Left lung (tissue), 10 donors: ENCODE results near the gene ITIH1. TPM values are rescaled to one million over a fixed set of nuclear protein-coding genes. Genes with fewer than 3 reads are reported as not detected.
A peak's percentile ranks its signal among the peaks of the same experiment; 100 is the strongest.

ENCODE experiments used
- ATAC-seq: fragments of 200-7000 bp; cut with Tn5 transposase; one replicate; pipeline ENCODE4 v1.9.1; 2020; ENCODE audit warnings: moderate library complexity
- DNase-seq, 4 donors: peaks; one replicate each; pipeline ENCODE4 v3.0.0-alpha.2; 2013 to 2020
- H3K27ac ChIP-seq, 2 donors: fragments of 200-600 bp; sonication (generic) in 1 of 2; one replicate each; pipeline versions ENCODE4 v1.5.0 to v1.8.0; 2020 to 2021
- H3K27me3 ChIP-seq, 2 donors: fragments of 200-600 bp; sonication (generic) in 1 of 2; one replicate each; pipeline versions ENCODE4 v1.5.0 to v1.8.0; 2020 to 2021
- H3K36me3 ChIP-seq, 2 donors: fragments of 200-600 bp; sonication (generic) in 1 of 2; one replicate each; pipeline versions ENCODE4 v1.5.0 to v1.8.0; 2020 to 2021
- H3K4me1 ChIP-seq, 2 donors: fragments of 200-600 bp; one replicate each; pipeline ENCODE4 v1.8.0; 2021
- H3K4me3 ChIP-seq, 2 donors: fragments of 200-600 bp; sonication (generic) in 1 of 2; one replicate each; pipeline versions ENCODE4 v1.5.0 to v1.8.0; 2020 to 2021; ENCODE audit warnings: mild to moderate bottlenecking in 1 of 2
- H3K9me3 ChIP-seq, 2 donors: fragments of 200-600 bp; sonication (generic) in 1 of 2; one replicate each; pipeline versions ENCODE4 v1.5.0 to v1.8.0; 2020 to 2021
- intact Hi-C, 2 donors: fragments of 100-400 bp; cut with DNase I; formaldehyde crosslinking; loops; one replicate each; pipeline versions ENCODE4 v1.11.2 to v1.14.2; 2022
- polyA plus RNA-seq, 6 donors: library from polyadenylated mRNA; unstranded; fragments of 120-200 nt; gene quantifications; one replicate each; pipeline ENCODE4 v1.2.1, GENCODE V29; 2013; ENCODE audit not compliant: insufficient read length in 6 of 6
- total RNA-seq, 2 donors: library from RNA; stranded (reverse); fragmentation: NEBNext Ultra II Directional; extraction: Animal tissue kit (Norgen Biotek cat#: 25700); gene quantifications; one replicate each; pipeline ENCODE4 v1.2.1, GENCODE V29; 2021
- TF ChIP-seq, protein P1 (sequence below), 2 donors: fragments of 200-600 bp; sonication (generic) in 1 of 2; IDR thresholded peaks; one replicate each; pipeline versions ENCODE4 v1.5.0 to v1.8.0; 2021; ENCODE audit warnings: antibody characterized with exemption in 2 of 2
- donor health status: DM: no; HTN: yes; CAD: no.
- donor health status: DM: no; HTN: no; CAD: no.

ITIH1 gene
- total and polyA plus RNA-seq, 8 donors = 0.18 to 0.61 (median 0.45) TPM; not detected in 4

DNA sequence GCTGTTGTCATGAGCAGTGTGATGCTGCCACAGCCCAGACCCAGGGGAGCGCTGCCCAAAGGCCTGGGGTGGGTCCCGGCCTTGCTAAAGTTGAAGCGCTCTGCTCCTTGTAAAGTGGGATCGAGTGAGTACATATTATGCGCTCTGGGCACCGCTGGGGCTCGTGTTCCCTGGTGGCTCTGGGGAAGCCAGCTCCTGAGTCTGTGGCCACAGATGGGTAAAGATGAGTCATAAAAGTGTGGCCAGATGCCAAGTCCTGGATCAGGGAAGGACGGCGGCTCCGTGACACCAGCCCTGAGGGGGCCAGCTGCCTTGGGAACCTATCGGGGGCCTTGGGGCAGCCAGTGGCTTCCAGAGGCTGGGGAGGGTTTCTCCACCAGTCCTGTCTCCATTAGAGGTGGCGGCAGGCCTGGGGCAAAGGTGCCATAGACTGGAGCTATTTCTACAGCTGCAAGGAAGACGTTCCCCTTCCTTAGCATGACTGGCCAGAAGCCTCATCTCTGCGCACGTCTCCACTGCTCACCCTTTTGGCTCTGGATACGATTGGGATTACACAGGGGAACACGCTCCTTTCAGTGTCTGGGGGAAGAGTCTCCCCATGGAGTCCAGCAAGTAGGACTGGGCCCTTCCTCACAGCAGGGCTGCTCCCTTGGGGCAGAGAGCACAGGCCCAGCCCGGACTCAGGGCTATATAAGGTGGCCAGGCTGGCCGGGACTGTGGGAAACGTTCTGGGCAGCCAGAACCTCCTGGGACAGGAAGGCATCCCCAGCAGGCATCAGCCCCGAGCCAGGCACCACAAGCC lies 54.3 kb downstream of the ITIH1 start:
- peak; percentile 24 for ATAC-seq
- Histone ChIP-seq H3K27ac (no peak overlapping the region), H3K27me3 (no peaks in the 10 kb centered on the region), H3K36me3 (peaks cover 0 to 34% of the 10 kb centered on the region in 2 donors), H3K9me3 (no peaks in the 10 kb centered on the region), H3K4me3 (no peak overlapping the region), H3K4me1 (peaks cover 0 to 3% of the 10 kb centered on the region in 2 donors)
- DNase-seq = peak in 1 of 4 donors; percentile 59
- TF ChIP-seq, protein P1, sequence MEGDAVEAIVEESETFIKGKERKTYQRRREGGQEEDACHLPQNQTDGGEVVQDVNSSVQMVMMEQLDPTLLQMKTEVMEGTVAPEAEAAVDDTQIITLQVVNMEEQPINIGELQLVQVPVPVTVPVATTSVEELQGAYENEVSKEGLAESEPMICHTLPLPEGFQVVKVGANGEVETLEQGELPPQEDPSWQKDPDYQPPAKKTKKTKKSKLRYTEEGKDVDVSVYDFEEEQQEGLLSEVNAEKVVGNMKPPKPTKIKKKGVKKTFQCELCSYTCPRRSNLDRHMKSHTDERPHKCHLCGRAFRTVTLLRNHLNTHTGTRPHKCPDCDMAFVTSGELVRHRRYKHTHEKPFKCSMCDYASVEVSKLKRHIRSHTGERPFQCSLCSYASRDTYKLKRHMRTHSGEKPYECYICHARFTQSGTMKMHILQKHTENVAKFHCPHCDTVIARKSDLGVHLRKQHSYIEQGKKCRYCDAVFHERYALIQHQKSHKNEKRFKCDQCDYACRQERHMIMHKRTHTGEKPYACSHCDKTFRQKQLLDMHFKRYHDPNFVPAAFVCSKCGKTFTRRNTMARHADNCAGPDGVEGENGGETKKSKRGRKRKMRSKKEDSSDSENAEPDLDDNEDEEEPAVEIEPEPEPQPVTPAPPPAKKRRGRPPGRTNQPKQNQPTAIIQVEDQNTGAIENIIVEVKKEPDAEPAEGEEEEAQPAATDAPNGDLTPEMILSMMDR (IDR thresholded peaks at IDR 0.05) = no peak
- intact Hi-C loops = no loop called here

DNA sequence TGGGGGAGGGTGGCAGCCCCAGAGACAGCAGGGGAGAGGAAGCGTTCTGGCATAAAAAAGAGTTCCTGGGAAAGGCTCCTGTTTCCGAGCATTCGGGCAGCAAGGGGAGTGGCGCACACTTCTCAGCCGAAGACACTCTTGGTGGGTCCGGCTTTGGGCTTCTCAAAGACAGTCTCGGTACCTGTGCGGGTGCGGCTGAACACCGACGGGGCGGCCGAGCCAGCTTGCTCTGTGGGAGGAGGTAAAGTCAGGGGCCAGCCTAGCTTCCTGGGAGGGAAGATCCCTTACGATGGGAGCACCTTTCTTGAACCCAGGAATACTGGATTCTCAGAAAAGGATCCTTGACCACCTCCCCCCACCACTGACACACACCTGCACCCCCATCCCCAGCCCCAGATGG lies 55.8 kb downstream of the ITIH1 start:
- TF ChIP-seq, protein P1 (IDR thresholded peaks at IDR 0.05) = no peak
- Histone ChIP-seq H3K9me3 (no peaks in the 10 kb centered on the region), H3K27me3 (no peaks in the 10 kb centered on the region), H3K4me3 (no peak overlapping the region), H3K36me3 (peaks cover 0 to 48% of the 10 kb centered on the region in 2 donors), H3K4me1 (peaks cover 0 to 3% of the 10 kb centered on the region in 2 donors), H3K27ac (no peak overlapping the region)
- ATAC-seq (no peak), DNase-seq (peak in 1 of 4 donors; percentile 59)
- intact Hi-C loops = no loop called here

DNA sequence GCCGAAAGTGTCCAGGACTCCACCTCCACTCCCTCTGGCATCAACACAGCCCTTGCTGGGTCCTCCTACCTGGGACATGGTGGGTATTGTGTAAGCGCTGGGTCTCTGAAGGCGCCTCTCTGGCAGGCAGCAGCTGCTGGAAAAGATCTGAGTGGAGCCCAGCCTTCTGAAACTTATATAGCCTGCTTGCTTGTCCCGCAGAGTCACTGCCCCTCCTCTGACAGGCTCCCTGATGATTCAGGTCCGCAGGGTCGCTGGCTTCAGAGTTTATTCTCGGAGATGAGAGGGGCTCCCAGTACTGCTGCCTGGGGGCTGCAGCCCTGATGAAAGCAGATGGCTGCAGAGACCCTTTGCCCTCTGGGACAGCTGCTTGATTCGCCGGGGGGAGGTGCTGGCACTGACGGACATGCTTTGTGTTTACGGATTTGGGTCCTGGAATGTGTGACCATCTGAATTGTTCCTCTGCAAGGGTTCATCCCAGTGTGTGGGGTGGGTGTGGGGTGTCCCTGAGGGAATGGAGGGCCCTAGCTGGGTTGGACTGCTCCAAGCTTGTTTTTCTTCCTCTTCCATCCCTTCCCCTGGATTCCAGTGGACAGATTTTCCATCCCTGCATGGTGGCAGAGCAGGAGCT lies 57.6 kb downstream of the ITIH1 start, which contains the start of gene MUSTN1:
MUSTN1 (minus strand) TSS at position 149 of the 631 bp plus-strand sequence; CDS start at position 78, 71 bp downstream.
- Histone ChIP-seq H3K27me3 (no peaks in the 10 kb centered on the region), H3K4me3 (no peak within 1 kb of the TSS), H3K9me3 (no peaks in the 10 kb centered on the region), H3K4me1 (peaks cover 0 to 3% of the 10 kb centered on the region in 2 donors), H3K27ac (no peak within 1 kb of the TSS), H3K36me3 (peaks cover 0 to 65% of the 10 kb centered on the region in 2 donors)
- TF ChIP-seq, protein P1 (IDR thresholded peaks at IDR 0.05) = no peak
- intact Hi-C loops = no loop called here
- ATAC-seq (no peak), DNase-seq (peak in 3 of 4 donors; percentile 31 to 65 (median 50))

DNA sequence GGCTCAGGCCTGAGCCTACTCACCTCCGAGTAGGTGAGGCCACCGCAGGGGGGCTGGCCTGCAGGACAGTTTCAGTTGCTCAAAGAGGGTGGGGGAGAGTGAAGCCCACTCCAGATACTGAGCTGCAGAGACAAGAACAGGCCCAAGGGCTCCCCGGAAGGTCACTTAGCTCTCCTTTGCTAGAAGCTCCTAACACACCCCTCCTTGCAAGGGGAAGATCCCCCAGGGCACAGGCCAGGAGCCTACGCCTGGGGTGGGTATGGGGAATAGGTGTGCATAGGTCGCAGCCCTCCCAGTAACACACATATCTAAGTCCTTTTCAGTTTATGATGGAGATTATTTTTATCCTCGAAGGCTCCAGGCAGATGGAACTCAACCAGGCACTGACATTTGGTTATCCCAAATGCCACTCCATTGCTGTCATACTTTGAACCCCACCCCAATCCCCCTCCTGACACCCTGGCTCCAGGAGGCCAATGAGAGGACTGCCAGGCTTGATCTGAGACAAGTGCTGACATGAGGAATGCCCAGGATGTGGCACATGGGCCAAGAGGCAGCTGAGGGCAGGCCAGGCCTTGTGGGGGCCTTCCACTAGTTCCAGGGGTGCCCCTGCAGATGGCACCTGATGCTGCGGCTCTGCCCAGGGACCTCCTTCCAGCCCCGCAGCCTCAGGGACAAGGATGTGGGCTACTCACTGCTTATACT lies 58.5 kb downstream of the ITIH1 start:
- ATAC-seq = no peak
- H3K36me3 ChIP-seq = peaks cover 0 to 75% of the 10 kb centered on the region in 2 donors
- peak in 1 of 4 donors; percentile 54 for DNase-seq
- H3K4me1 ChIP-seq = peaks cover 0 to 3% of the 10 kb centered on the region in 2 donors
- no peak overlapping the region for H3K27ac ChIP-seq
- intact Hi-C loops = no loop called here
- H3K9me3 ChIP-seq = no peaks in the 10 kb centered on the region
- H3K4me3 ChIP-seq = no peak overlapping the region
- no peaks in the 10 kb centered on the region for H3K27me3 ChIP-seq
- TF ChIP-seq, protein P1 (IDR thresholded peaks at IDR 0.05) = no peak
